ENCODE data around the gene ABHD5.
"Not testable (repeated sequence)": the region's sequence is repeated elsewhere in the genome, so short reads cannot be mapped to it uniquely, and the experiment has no call there.

The ABHD5 gene

DNA sequence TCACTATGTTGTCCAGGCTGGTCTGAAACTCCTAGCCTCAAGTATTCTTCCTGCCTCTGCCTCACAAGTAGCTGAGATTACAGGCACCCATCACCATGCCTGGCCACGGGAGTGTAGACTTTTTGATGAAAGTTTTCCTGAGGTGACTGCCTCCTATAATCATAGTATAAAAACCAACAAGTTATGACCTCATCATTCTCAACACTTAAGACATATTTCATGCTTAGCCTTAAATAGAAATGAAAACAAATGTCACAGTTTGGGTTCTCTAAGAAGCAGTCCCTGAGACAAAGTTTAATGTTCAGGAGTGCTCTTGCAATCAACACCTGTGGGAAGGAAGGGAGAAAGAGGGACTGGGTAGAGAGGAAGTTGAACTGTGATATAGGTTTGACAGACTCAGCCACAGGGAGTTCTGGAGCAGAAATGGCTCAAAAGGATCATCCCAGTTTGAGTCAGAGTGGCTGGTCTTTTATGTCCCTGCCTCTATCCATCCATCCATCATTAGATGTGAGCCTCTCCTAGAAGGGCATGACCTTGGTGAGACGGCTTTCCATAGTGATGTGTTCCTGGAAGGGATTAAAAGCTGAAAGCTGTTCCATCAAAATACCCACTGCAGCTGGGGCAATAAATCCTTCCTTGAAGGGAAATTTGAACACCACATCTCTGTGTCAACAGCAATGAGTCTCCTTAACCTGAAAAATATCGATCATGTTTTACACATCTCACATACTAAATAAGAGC, 16.2 kb upstream of the ABHD5 start:
- DNase-seq = peak; percentile 46
- Histone ChIP-seq H3K4me3 (ENCODE audit: low read depth, low read length) (no peak overlapping the region), H3K36me3 (no peaks in the 10 kb centered on the region), H3K9me3 (ENCODE audit: severe bottlenecking) (peaks cover 2% of the 10 kb centered on the region), H3K27ac (no peak overlapping the region), H3K27me3 (ENCODE audit: insufficient read depth, low read depth, severe bottlenecking) (no peaks in the 10 kb centered on the region)
- TF ChIP-seq, protein P1, sequence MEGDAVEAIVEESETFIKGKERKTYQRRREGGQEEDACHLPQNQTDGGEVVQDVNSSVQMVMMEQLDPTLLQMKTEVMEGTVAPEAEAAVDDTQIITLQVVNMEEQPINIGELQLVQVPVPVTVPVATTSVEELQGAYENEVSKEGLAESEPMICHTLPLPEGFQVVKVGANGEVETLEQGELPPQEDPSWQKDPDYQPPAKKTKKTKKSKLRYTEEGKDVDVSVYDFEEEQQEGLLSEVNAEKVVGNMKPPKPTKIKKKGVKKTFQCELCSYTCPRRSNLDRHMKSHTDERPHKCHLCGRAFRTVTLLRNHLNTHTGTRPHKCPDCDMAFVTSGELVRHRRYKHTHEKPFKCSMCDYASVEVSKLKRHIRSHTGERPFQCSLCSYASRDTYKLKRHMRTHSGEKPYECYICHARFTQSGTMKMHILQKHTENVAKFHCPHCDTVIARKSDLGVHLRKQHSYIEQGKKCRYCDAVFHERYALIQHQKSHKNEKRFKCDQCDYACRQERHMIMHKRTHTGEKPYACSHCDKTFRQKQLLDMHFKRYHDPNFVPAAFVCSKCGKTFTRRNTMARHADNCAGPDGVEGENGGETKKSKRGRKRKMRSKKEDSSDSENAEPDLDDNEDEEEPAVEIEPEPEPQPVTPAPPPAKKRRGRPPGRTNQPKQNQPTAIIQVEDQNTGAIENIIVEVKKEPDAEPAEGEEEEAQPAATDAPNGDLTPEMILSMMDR (IDR thresholded peaks at IDR 0.05; ENCODE audit: low read depth, low read length) = no peak

DNA sequence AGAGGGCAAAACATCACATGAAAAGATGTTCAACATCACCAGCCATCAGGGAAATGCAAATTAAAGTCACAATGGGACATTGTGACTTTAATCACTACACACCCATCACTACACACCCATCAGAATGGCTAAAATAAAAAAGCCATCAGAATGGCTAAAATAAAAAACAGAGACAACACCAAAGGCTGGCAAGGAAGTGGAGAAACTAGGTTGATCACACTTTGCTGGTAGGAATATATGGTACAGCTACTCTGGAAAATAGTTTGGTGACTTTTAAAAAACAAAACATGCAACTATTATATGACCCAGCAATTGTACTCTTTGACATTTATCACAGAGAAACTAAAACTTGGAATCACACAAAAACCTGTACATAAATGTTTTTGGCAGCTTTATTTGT, 15.1 kb upstream of the ABHD5 start:
- no peaks in the 10 kb centered on the region for H3K27me3 ChIP-seq (ENCODE audit: insufficient read depth, low read depth, severe bottlenecking)

DNA sequence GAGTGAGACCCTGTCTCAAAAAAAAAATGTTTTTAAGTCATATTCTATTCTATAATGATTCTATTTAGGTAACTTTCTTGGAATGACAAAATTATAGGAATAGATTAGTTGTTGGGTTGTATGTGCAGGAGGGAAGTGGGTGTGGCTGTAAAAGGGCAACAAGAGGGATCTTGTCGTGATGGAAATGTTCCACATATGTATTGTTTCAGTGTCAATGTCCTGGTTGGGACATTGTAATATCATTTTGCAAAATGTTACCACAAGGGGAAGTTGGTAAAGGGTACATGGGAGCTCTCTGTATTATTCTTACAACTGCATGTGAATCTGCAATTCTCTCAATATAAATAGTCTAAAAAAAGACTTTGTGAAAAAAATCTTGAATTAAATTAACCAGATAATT, 14.3 kb upstream of the ABHD5 start:
- Histone ChIP-seq H3K27ac (no peak overlapping the region), H3K27me3 (ENCODE audit: insufficient read depth, low read depth, severe bottlenecking) (no peaks in the 10 kb centered on the region), H3K36me3 (no peaks in the 10 kb centered on the region), H3K9me3 (ENCODE audit: severe bottlenecking) (peaks cover 2% of the 10 kb centered on the region), H3K4me3 (ENCODE audit: low read depth, low read length) (no peak overlapping the region)
- no peak for DNase-seq
- TF ChIP-seq, protein P1 (IDR thresholded peaks at IDR 0.05; ENCODE audit: low read depth, low read length) = no peak

More for the DNA sequence above, 15.1 kb upstream of the ABHD5 start:
- H3K9me3 ChIP-seq (ENCODE audit: severe bottlenecking) = peaks cover 2% of the 10 kb centered on the region
- no peak overlapping the region for H3K27ac ChIP-seq
- no peak overlapping the region for H3K4me3 ChIP-seq (ENCODE audit: low read depth, low read length)
- no peaks in the 10 kb centered on the region for H3K36me3 ChIP-seq
- no peak for DNase-seq
- TF ChIP-seq, protein P1 (IDR thresholded peaks at IDR 0.05; ENCODE audit: low read depth, low read length) = no peak

DNA sequence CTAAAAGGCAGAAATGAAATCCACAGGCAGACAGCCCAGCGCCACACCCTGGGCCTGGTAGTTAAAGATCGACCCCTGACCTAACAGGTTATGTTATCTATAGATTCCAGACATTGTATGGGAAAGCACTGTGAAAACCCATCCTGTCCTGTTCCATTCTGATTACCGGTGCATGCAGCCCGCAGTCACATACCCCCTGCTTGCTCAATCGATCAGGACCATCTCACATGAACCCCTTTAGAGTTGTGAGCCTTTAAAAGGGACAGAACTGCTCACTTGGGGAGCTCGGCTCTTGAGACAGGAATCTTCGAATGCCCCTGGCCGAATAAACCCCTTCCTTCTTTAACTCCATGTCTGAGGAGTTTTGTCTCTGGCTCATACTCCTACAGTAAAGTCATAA, 12.4 kb upstream of the ABHD5 start:
- H3K9me3 ChIP-seq (ENCODE audit: severe bottlenecking); H3K27me3 ChIP-seq (ENCODE audit: insufficient read depth, low read depth, severe bottlenecking); H3K27ac ChIP-seq; H3K36me3 ChIP-seq; H3K4me3 ChIP-seq (ENCODE audit: low read depth, low read length); DNase-seq: not testable (repeated sequence)

DNA sequence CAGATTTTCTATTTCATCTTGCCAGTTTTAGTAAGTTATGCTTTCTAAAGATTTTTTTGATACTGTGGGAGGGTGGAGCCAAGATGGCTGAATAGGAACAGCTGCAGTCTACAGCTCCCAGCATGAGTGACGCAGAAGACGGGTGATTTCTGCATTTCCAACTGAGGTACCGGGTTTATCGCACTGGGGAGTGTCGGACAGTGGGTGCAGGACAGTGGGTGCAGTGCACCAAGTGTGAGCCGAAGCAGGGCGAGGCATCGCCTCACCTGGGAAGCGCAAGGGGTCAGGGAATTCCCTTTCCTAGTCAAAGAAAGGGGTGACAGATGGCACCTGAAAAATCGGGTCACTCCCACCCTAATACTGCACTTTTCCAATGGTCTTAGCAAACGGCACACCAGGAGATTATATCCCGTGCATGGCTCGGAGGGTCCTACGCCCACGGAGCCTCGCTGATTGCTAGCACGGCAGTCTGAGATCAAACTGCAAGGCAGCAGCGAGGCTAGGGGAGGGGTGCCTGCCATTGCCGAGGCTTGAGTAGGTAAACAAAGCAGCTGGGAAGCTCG, 11.8 kb upstream of the ABHD5 start:
- not testable (repeated sequence) for H3K4me3 ChIP-seq (ENCODE audit: low read depth, low read length); H3K27me3 ChIP-seq (ENCODE audit: insufficient read depth, low read depth, severe bottlenecking); H3K36me3 ChIP-seq; DNase-seq; H3K9me3 ChIP-seq (ENCODE audit: severe bottlenecking); H3K27ac ChIP-seq

DNA sequence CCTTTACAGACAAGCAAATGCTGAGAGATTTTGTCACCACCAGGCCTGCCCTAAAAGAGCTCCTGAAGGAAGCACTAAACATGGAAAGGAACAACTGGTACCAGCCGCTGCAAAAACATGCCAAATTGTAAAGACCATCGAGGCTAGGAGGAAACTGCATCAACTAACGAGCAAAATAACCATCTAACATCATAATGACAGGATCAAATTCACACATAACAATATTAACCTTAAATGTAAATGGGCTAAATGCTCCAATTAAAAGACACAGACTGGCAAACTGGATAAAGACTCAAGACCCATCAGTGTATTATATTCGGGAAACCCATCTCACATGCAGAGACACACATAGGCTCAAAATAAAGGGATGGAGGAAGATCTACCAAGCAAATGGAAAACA, 9.9 kb upstream of the ABHD5 start:
- not testable (repeated sequence) for H3K27me3 ChIP-seq (ENCODE audit: insufficient read depth, low read depth, severe bottlenecking); H3K36me3 ChIP-seq; DNase-seq; H3K27ac ChIP-seq; H3K9me3 ChIP-seq (ENCODE audit: severe bottlenecking); H3K4me3 ChIP-seq (ENCODE audit: low read depth, low read length)

DNA sequence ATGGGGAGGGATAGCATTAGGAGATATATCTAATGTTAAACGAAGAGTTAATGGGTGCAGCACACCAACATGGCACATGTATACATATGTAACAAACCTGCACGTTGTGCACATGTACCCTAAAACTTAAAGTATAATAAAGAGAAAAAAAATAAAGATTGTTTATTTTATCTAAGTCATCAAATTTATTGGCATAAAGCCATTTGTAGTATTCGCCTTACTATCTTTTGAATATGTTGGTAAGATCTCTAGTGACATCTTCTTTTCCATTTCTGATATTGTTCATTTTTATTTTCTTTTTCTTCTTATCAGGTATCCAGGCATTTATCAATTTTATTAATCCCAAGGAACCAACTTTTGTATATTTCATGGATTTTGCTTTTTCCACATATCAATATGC, 5.8 kb upstream of the ABHD5 start:
- H3K27me3 ChIP-seq (ENCODE audit: insufficient read depth, low read depth, severe bottlenecking) = no peaks in the 10 kb centered on the region
- TF ChIP-seq, protein P1 (IDR thresholded peaks at IDR 0.05; ENCODE audit: low read depth, low read length) = no peak
- no peaks in the 10 kb centered on the region for H3K9me3 ChIP-seq (ENCODE audit: severe bottlenecking)
- no peak overlapping the region for H3K4me3 ChIP-seq (ENCODE audit: low read depth, low read length)
- H3K27ac ChIP-seq = no peak overlapping the region
- DNase-seq = no peak
- H3K36me3 ChIP-seq = no peaks in the 10 kb centered on the region; the same call in 1 of the 2 replicates

Data from WERI-Rb-1 (cell line).